Measurements from ENCODE around the gene GREM1.

DNA sequence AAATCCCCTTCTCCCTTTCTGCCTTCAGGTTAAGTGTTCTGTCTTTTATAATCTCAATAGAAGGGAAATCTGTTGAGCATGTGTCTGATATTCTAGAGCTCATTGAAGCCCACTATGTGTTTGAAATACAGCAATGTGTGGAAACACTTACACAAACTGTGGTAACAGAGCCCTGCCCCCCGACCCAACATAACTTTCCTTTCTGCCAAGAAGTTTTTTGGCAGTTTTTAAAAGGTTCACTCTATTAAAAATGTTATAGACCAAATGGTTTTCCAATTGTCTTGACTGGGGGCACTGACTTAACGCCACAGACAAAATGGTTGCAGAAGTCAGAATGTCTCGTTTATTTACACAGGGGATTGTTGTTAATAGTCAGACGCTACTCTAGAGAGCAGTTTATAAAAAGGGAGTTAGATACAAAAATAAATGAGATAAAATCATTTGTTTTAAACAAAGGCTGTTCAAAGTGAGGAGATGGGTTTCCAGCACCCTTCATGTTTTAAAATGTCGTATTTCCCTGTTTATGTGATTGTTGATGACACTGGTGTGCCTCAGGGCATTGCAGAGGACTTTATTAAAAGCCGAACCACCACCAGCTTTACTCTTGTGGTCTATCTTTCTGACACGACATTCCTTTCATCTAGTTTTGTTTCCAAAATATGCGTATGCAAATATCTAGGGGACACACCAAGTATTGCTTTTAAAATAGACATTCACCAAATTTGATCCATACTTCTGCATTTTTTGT, 26.7 kb upstream of the GREM1 start:
- TF ChIP-seq, protein P1, sequence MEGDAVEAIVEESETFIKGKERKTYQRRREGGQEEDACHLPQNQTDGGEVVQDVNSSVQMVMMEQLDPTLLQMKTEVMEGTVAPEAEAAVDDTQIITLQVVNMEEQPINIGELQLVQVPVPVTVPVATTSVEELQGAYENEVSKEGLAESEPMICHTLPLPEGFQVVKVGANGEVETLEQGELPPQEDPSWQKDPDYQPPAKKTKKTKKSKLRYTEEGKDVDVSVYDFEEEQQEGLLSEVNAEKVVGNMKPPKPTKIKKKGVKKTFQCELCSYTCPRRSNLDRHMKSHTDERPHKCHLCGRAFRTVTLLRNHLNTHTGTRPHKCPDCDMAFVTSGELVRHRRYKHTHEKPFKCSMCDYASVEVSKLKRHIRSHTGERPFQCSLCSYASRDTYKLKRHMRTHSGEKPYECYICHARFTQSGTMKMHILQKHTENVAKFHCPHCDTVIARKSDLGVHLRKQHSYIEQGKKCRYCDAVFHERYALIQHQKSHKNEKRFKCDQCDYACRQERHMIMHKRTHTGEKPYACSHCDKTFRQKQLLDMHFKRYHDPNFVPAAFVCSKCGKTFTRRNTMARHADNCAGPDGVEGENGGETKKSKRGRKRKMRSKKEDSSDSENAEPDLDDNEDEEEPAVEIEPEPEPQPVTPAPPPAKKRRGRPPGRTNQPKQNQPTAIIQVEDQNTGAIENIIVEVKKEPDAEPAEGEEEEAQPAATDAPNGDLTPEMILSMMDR (IDR thresholded peaks at IDR 0.05), result no peak
- TF ChIP-seq POLR2AphosphoS5 (IDR thresholded peaks at IDR 0.05), result no peak
